Lung (tissue), 12 donors: ENCODE results near the gene CCDC149. TPM values are rescaled to one million over a fixed set of nuclear protein-coding genes. Genes with fewer than 3 reads are reported as not detected.

Experiments used
- ATAC-seq: fragments of 200-7000 bp; cut with Tn5 transposase; one replicate; pipeline ENCODE4 v1.9.1; 2020; ENCODE audit warnings: moderate number of reproducible peaks; ENCODE audit not compliant: insufficient read depth, low FRiP score
- DNase-seq, 3 donors: peaks; one replicate each; pipeline ENCODE4 v3.0.0-alpha.2; 2013 to 2017
- H3K27ac ChIP-seq, 2 donors: one replicate each; pipeline ENCODE4 v1.5.1; 2013; ENCODE audit warnings: mild to moderate bottlenecking in 2 of 2, moderate library complexity in 2 of 2, control low read depth in 1 of 2, inconsistent platforms in 1 of 2, low read depth in 1 of 2, low read length in 1 of 2
- H3K27me3 ChIP-seq, 3 donors: one replicate each; pipeline ENCODE4 v1.5.1; 2013; ENCODE audit warnings: low read length in 2 of 3; ENCODE audit not compliant: control insufficient read depth in 3 of 3, insufficient read depth in 3 of 3
- H3K36me3 ChIP-seq, 4 donors: one replicate each; pipeline ENCODE4 v1.5.1; 2013; ENCODE audit warnings: low read length in 4 of 4, mild to moderate bottlenecking in 1 of 4, moderate library complexity in 1 of 4; ENCODE audit not compliant: control insufficient read depth in 4 of 4, insufficient read depth in 4 of 4
- H3K4me1 ChIP-seq, 5 donors: one replicate each; pipeline ENCODE4 v1.5.1; 2013; ENCODE audit warnings: low read length in 5 of 5, mild to moderate bottlenecking in 2 of 5, moderate library complexity in 1 of 5; ENCODE audit not compliant: control insufficient read depth in 5 of 5, insufficient read depth in 5 of 5
- H3K4me3 ChIP-seq: one replicate; pipeline ENCODE4 v1.5.1; 2013; ENCODE audit warnings: mild to moderate bottlenecking, control low read depth, moderate library complexity
- H3K9ac ChIP-seq, 2 donors: one replicate each; pipeline ENCODE4 v1.5.1; 2013; ENCODE audit warnings: low read length in 2 of 2, control low read depth in 1 of 2; ENCODE audit not compliant: insufficient read depth in 1 of 2
- H3K9me3 ChIP-seq, 4 donors: one replicate each; pipeline ENCODE4 v1.5.1; 2013; ENCODE audit warnings: low read length in 3 of 4, mild to moderate bottlenecking in 1 of 4, moderate library complexity in 1 of 4; ENCODE audit not compliant: control insufficient read depth in 4 of 4, insufficient read depth in 3 of 4
- CTCF ChIP-seq: IDR thresholded peaks from 2 replicates; pipeline ENCODE4 v1.5.1; 2012; ENCODE audit warnings: mild to moderate bottlenecking; ENCODE audit errors: control extremely low read depth, extremely low read depth
- WGBS, 2 donors: extraction: QIAGEN DNeasy Blood & Tissue Kit; methylation state at CpG; one replicate each; pipeline ENCODE4 v1.1.7; 2013; 5-methylcytosine and 5-hydroxymethylcytosine counted together
- polyA plus RNA-seq, 2 donors: library from polyadenylated mRNA; stranded (reverse); fragments of 200-250 nt; gene quantifications; one replicate each; pipeline ENCODE4 v1.2.1, GENCODE V29; 2013
- total RNA-seq, 2 donors: library from RNA; depleted of rRNA in 1 of 2; stranded (reverse); fragments of >200 nt in 1 of 2; gene quantifications; one replicate each; pipeline ENCODE4 v1.2.1, GENCODE V29; 2014 to 2021
- donor health status: control.
- donor health status: control.
- donor health status: Bipolar disorder and iron deficiency.
- donor health status: healthy.
- donor health status: DM: yes; HTN: yes; CAD: no.

The CCDC149 gene
- total and polyA plus RNA-seq, 4 donors, result 8.6 to 21.4 (median 17.1) TPM

- Histone ChIP-seq H3K4me1 (peaks cover 0 to under 1% (median 0%) of the 10 kb centered on the region in 5 donors), H3K4me3 (no peak overlapping the region), H3K27me3 (no peaks in the 10 kb centered on the region), H3K36me3 (peaks cover 3 to 12% (median 5%) of the 10 kb centered on the region in 4 donors), H3K27ac (no peak overlapping the region), H3K9ac (no peak overlapping the region), H3K9me3 (peaks cover 0 to 17% (median 4%) of the 10 kb centered on the region in 4 donors)
- DNase-seq, result no peak
- WGBS, 2 donors, result 98% methylated on average over 8 of the region's 8 CpGs
- no peak for TF ChIP-seq CTCF
- no peak for ATAC-seq
These were observed 49.0 kb downstream of the CCDC149 start for GRCh38 chr4:24863799-24864198.

GRCh38 chr4:24862073-24862751 lies 50.6 kb downstream of the CCDC149 start:
- Histone ChIP-seq H3K9ac (no peak overlapping the region), H3K4me1 (peaks cover 0 to 10% (median 4%) of the 10 kb centered on the region in 5 donors), H3K27ac (no peak overlapping the region), H3K36me3 (peaks cover 3 to 7% (median 4%) of the 10 kb centered on the region in 4 donors), H3K27me3 (no peaks in the 10 kb centered on the region), H3K9me3 (peaks cover 0 to 17% (median 4%) of the 10 kb centered on the region in 4 donors), H3K4me3 (no peak overlapping the region)
- WGBS, 2 donors, result 95 to 96% methylated on average over 8 of the region's 8 CpGs
- ATAC-seq (no peak), DNase-seq (no peak)
- TF ChIP-seq CTCF, result no peak

GRCh38 chr4:24858550-24858949 lies 54.3 kb downstream of the CCDC149 start:
- 67 to 73% methylated on average over 4 of the region's 4 CpGs for WGBS, 2 donors
- no peak overlapping the region for H3K4me3 ChIP-seq
- no peak for TF ChIP-seq CTCF
- ATAC-seq, result no peak
- no peak overlapping the region for H3K9ac ChIP-seq
- H3K4me1 ChIP-seq, result peaks cover 0 to 10% (median 4%) of the 10 kb centered on the region in 5 donors
- H3K27me3 ChIP-seq, result no peaks in the 10 kb centered on the region
- H3K9me3 ChIP-seq, result peaks cover 0 to 3% (median 2%) of the 10 kb centered on the region in 4 donors
- H3K36me3 ChIP-seq, result peaks cover 0 to 4% (median 2%) of the 10 kb centered on the region in 4 donors
- no peak overlapping the region for H3K27ac ChIP-seq
- DNase-seq, result no peak
